GM19324 (cell line): Measurements from ENCODE around the gene PLB1.

Source experiments
- ATAC-seq: cut with Tn5 transposase; IDR thresholded peaks from one replicate; pipeline ENCODE4 v1.9.1; 2021; ENCODE audit warnings: mild to moderate bottlenecking, moderate library complexity; ENCODE audit not compliant: unreplicated experiment, low FRiP score

PLB1 gene

GRCh38 chr2:28637066-28638047, 141.5 kb downstream of the PLB1 start:
- no peak for ATAC-seq

GRCh38 chr2:28638102-28638501, 142.2 kb downstream of the PLB1 start:
- ATAC-seq = no peak

- no peak for ATAC-seq
These were observed 143.3 kb downstream of the PLB1 start for GRCh38 chr2:28639092-28639691.

- no peak for ATAC-seq
These were observed 144.0 kb downstream of the PLB1 start for GRCh38 chr2:28639836-28640235.

- ATAC-seq = no peak
These were observed 144.5 kb downstream of the PLB1 start for GRCh38 chr2:28640260-28640907.

GRCh38 chr2:28640908-28641300, 145.0 kb downstream of the PLB1 start:
- ATAC-seq = no peak

GRCh38 chr2:28642796-28643195, 146.9 kb downstream of the PLB1 start:
- no peak for ATAC-seq

GRCh38 chr2:28643327-28643726, 147.5 kb downstream of the PLB1 start:
- no peak for ATAC-seq

- no peak for ATAC-seq
These were observed 148.1 kb downstream of the PLB1 start for GRCh38 chr2:28643911-28644334.

- ATAC-seq = no peak
These were observed 148.9 kb downstream of the PLB1 start for GRCh38 chr2:28644760-28645159.

GRCh38 chr2:28645553-28645952, 149.7 kb downstream of the PLB1 start:
- ATAC-seq = no peak

- ATAC-seq = no peak
These were observed 151.8 kb downstream of the PLB1 start for GRCh38 chr2:28647682-28648081.

GRCh38 chr2:28648147-28648546, 152.3 kb downstream of the PLB1 start:
- ATAC-seq = no peak

- no peak for ATAC-seq
These were observed 153.0 kb downstream of the PLB1 start for GRCh38 chr2:28648671-28649395.

- no peak for ATAC-seq
These were observed 153.8 kb downstream of the PLB1 start for GRCh38 chr2:28649481-28650265.

GRCh38 chr2:28650266-28650584, 154.4 kb downstream of the PLB1 start:
- ATAC-seq = no peak

- no peak for ATAC-seq
These were observed 156.4 kb downstream of the PLB1 start for GRCh38 chr2:28652217-28652616.

- no peak for ATAC-seq
These were observed 158.2 kb downstream of the PLB1 start for GRCh38 chr2:28653892-28654662.

- ATAC-seq = no peak
These were observed 158.9 kb downstream of the PLB1 start for GRCh38 chr2:28654663-28655320.
